GM12801 (cell line): ENCODE results near the gene GFPT1.

Experiments used
- TF ChIP-seq, protein P1 (sequence below): IDR thresholded peaks from one replicate; pipeline ENCODE4 v1.5.1; 2011; ENCODE audit warnings: control low read depth; ENCODE audit not compliant: insufficient read length; ENCODE audit errors: extremely low read depth

Gene GFPT1

DNA sequence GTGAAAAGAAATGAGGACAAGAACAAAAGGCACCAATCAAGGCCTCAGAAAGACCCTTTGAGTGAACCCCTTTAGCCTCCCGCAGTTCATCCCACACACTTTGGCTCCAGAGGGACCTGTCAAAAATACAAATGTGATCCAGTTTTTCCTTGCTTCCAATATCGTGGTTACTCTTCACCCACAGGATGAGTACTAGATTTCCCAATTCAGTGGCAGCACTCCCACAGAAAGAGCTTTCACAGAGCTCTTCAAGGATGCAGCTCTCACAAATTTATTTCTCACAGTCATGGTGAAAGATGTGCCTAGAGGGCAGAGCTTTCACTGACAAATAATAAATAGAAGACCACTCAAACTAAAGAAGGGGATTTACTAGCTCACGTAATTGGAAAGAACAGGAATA lies 3.0 kb upstream of the GFPT1 start:
- TF ChIP-seq, protein P1, sequence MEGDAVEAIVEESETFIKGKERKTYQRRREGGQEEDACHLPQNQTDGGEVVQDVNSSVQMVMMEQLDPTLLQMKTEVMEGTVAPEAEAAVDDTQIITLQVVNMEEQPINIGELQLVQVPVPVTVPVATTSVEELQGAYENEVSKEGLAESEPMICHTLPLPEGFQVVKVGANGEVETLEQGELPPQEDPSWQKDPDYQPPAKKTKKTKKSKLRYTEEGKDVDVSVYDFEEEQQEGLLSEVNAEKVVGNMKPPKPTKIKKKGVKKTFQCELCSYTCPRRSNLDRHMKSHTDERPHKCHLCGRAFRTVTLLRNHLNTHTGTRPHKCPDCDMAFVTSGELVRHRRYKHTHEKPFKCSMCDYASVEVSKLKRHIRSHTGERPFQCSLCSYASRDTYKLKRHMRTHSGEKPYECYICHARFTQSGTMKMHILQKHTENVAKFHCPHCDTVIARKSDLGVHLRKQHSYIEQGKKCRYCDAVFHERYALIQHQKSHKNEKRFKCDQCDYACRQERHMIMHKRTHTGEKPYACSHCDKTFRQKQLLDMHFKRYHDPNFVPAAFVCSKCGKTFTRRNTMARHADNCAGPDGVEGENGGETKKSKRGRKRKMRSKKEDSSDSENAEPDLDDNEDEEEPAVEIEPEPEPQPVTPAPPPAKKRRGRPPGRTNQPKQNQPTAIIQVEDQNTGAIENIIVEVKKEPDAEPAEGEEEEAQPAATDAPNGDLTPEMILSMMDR = no peak

DNA sequence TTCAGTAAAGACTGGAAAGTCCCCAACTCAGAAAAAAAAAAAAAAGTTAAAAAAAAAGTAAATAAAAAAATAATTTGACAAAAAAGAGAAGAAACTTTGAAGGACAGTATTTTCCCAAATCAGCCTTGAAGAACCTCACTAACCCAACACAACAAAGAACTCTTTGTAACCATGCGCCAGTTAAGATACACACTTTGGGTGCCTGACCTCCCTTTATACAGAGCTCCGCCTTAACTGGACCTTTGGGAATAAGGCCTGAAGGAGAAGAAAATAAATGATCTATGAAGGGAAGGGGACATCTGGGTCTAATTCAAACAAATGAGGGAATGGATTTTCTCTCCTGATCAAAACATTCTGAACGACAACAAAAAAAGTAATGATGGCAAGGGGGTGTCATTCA lies 2.2 kb upstream of the GFPT1 start:
- TF ChIP-seq, protein P1 = no peak

DNA sequence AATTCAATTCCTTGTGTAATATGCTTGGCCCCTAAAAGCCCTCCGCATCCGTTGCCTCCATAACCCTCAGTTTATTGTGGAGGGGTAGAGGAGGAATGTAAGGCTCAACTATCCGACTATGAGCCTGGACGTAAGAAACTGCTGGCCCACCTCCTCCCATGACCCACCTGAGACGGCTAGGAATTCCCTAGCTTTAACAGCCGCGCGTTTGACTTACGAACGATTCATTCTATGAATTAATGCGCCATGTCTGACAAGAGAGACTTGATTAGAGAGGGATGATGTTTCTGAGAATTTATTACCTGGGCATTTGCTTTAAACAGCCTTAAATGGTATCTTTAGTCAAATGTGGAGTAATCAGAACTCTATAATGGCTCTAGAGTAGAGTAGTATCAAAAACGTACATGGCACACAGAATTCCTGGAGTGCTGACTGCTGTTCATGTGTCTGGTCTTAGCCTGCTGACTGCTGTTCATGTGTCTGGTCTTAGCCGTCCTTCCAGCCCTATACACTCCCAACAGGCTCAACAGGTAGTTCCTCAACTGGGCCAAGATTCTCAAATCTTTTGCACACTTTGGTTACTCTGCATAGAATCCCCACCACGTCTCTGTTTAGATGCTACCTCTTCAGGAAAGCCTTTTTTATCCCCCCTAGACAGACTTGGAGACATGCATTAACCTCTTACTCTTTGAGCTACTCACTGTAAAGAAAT lies 899 bp upstream of the GFPT1 start:
- TF ChIP-seq, protein P1 = no peak

DNA sequence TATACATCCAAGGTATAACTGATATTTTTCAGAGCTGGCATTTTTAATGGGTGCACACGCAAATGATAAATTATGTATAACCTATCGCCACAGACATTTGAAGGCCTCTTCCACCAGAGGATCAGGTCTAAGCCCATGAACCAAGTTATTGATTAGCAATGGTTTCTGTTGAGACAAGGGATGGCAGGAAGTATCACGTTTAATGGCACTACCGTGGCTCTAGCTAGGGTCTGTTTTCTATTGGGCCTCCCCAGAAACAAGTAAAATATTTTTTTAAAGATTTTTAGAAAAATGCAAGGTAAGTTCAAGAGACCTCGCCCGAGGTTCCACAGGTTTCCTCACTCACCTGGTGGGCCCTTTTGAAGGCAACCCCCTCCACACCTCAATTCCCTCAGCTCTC lies 667 bp downstream of the GFPT1 start:
- TF ChIP-seq, protein P1 = no peak

DNA sequence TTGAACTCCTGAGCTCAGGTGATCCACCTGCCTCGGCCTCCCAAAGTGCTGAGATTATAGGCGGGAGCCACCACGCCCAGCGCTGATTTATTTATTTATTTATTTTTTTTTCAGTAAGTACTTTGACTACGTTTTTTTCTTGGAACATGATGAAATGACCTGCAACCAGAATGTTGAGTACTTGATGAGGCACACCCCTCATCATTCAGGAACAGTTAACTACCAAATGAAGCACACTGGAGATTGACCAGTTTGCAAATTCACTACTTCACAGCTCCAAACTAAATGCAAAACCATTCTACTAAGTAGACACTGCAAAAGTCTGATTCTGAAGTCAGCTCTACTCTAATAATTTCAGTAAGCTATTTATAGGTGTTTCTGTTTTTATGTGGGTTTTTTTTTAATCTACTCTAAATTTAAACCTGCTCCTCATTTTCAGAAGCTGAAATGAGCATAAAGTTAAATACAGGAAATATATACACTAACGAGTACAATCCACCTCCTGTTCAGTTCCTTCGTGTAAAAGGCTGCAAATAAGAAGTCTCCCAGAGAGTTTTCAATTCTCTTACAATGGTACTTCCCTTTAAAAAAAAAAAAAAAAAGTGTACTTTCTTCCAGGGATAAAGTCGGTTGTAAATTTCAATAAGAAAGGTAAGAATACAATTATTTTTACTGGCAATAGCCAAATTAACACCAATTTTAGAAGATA lies 1.4 kb downstream of the GFPT1 start:
- TF ChIP-seq, protein P1 = no peak

DNA sequence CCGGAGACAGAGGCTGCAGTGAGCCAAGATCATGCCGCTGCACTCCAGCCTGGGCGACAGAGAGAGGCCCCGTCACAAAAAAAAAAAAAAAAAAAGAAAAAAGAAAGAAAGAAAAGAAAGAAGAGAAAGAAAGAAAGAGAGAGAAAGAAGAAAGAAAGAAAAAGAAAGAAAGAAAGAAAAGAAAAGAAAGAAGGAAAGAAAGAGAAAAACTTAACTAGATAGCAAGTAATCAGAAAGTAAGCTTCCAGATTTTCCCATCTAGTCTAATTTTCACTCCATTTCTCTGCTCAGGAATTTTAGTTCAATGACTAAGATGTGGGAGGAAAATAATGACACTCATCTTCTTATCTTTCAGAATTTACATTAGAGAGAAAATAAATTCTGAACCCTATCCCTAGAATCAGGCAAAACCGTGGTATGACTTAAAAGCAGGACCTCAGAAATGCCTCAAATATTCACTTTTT lies 2.4 kb downstream of the GFPT1 start:
- TF ChIP-seq, protein P1 = no peak

DNA sequence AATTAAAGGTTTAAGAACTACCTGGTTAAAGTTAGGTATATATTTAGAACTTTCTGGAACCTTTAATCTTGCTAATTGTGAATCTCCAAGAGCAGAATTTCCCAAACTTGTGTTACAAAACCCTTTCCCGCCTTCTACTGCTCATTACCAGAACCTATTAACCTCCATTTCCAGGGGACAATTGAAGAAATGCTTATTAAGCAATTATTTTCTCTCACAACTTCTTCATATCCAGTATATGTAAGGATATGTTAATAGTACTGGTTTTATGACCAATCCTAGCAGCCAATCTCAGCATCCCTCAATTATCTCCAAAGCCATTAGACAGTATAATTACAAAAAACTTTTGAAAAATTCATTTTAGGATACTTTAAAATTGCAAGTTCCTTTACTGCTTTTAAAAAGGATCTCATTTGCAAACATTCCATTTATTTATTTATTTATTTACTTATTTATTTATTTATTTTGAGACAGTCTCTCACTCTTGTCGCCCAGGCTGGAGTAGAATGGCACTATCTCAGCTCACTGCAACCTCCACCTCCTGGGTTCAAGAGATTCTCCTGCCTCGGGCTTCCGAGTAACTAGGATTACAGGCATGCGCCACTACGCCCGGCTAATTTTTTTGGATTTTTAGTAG lies 3.7 kb downstream of the GFPT1 start:
- TF ChIP-seq, protein P1 = no peak
